H1 (cell line): ENCODE results near the gene ZBTB45. TPM values are rescaled to one million over a fixed set of nuclear protein-coding genes. Genes with fewer than 3 reads are reported as not detected.

Experiments
- CTCF ChIA-PET: fragments of 300-600 bp; sonication (Branson Sonifier 250); formaldehyde crosslinking; loops from one replicate; lab custom pipeline; 2021; ENCODE audit not compliant: partially characterized antibody; lab: Charles Lee
- POLR2A ChIA-PET: fragments of 300-600 bp; sonication (Branson Sonifier 250); formaldehyde crosslinking; loops from one replicate; lab custom pipeline; 2021; ENCODE audit warnings: inconsistent platforms; ENCODE audit not compliant: partially characterized antibody; lab: Charles Lee
- DNase-seq, 2 experiments: peaks; one replicate each; pipeline versions ENCODE4 v3.0.0 to v3.0.0-alpha.2; 2010 to 2022; ENCODE audit warnings: low spot score in 2 of 2, low read depth in 1 of 2, mixed read lengths in 1 of 2
- FAIRE-seq: peaks from 2 replicates; lab custom pipeline; 2011; peaks lifted over from hg19 to GRCh38; lab: Jason Lieb, UNC
- H2AFZ ChIP-seq: 2 replicates; pipeline ENCODE4 v1.8.1; 2012; ENCODE audit warnings: low read length, inconsistent platforms
- H2AK5ac ChIP-seq: 2 replicates; pipeline ENCODE4 v1.6.1; 2013; ENCODE audit warnings: low read depth, low read length
- H2BK120ac ChIP-seq: replicated peaks from 2 replicates; pipeline ENCODE3; 2013; ENCODE audit warnings: low read depth, low read length, inconsistent platforms
- H2BK12ac ChIP-seq: 2 replicates; pipeline ENCODE4 v1.6.1; 2013; ENCODE audit warnings: low read depth, low read length
- H2BK15ac ChIP-seq: 2 replicates; pipeline ENCODE4 v1.6.1; 2013; ENCODE audit warnings: low read length
- H2BK20ac ChIP-seq: 2 replicates; pipeline ENCODE4 v1.6.1; 2013; ENCODE audit warnings: low read length
- H2BK5ac ChIP-seq: 2 replicates; pipeline ENCODE4 v1.6.1; 2013; ENCODE audit warnings: low read depth, low read length
- H3K14ac ChIP-seq: 2 replicates; pipeline ENCODE4 v1.6.1; 2013; ENCODE audit warnings: inconsistent platforms; ENCODE audit not compliant: insufficient read length
- H3K18ac ChIP-seq: 2 replicates; pipeline ENCODE4 v1.6.1; 2013; ENCODE audit warnings: low read length; ENCODE audit errors: extremely low read depth
- H3K23ac ChIP-seq: 2 replicates; pipeline ENCODE4 v1.6.1; 2013; ENCODE audit warnings: inconsistent platforms; ENCODE audit not compliant: insufficient read length
- H3K23me2 ChIP-seq: 2 replicates; pipeline ENCODE4 v1.6.1; 2013; ENCODE audit warnings: low read depth, low read length
- H3K27ac ChIP-seq: 2 replicates; pipeline ENCODE4 v1.6.1; 2011; ENCODE audit warnings: low read depth, low read length, inconsistent platforms
- H3K27me3 ChIP-seq, 4 experiments: replicated peaks in 1 of 4; 1 replicate in 1 of 4; 2 replicates in 3 of 4; pipeline versions ENCODE4 v1.6.1 to v1.8.1; 2011 to 2013; ENCODE audit warnings: low read length in 3 of 4, mild to moderate bottlenecking in 3 of 4, inconsistent platforms in 2 of 4, mixed read lengths in 2 of 4, moderate library complexity in 1 of 4; ENCODE audit not compliant: control insufficient read depth in 3 of 4, insufficient read depth in 3 of 4; ENCODE audit errors: extremely low read depth in 1 of 4
- H3K36me3 ChIP-seq, 4 experiments: 2 replicates each; pipeline versions ENCODE4 v1.6.1 to v1.8.1; 2011 to 2013; ENCODE audit warnings: mild to moderate bottlenecking in 4 of 4, low read length in 3 of 4, moderate library complexity in 2 of 4, control low read depth in 1 of 4, inconsistent platforms in 1 of 4; ENCODE audit not compliant: insufficient read depth in 4 of 4, control insufficient read depth in 2 of 4
- H3K4ac ChIP-seq: replicated peaks from 2 replicates; pipeline ENCODE3; 2013; ENCODE audit warnings: low read length, low read depth, mixed read lengths, inconsistent platforms; ENCODE audit not compliant: insufficient read length
- H3K4me1 ChIP-seq, 4 experiments: replicated peaks in 1 of 4; 1 replicate in 1 of 4; 2 replicates in 3 of 4; pipeline versions ENCODE4 v1.6.1 to v1.8.1; 2011 to 2013; ENCODE audit warnings: low read length in 3 of 4, inconsistent platforms in 2 of 4, mixed read lengths in 1 of 4; ENCODE audit not compliant: insufficient read depth in 4 of 4, control insufficient read depth in 3 of 4
- H3K4me2 ChIP-seq, 2 experiments: 2 replicates each; pipeline versions ENCODE4 v1.6.1 to v1.8.1; 2011 to 2013; ENCODE audit warnings: low read depth in 2 of 2, low read length in 2 of 2, control low read depth in 1 of 2, inconsistent platforms in 1 of 2, mild to moderate bottlenecking in 1 of 2; ENCODE audit not compliant: insufficient read depth in 1 of 2
- H3K4me3 ChIP-seq, 4 experiments: fragments of 200-600, 300-600 bp in 1 of 4; sonication (generic), shearing (Covaris generic), sonication (Bioruptor Twin) in 1 of 4; 2 replicates each; pipeline versions ENCODE4 v1.5.1 to v1.8.1; 2011 to 2016; ENCODE audit warnings: low read length in 4 of 4, low read depth in 3 of 4, control low read depth in 2 of 4, inconsistent platforms in 2 of 4, mild to moderate bottlenecking in 2 of 4, mixed read lengths in 1 of 4, moderate library complexity in 1 of 4; ENCODE audit not compliant: insufficient read depth in 2 of 4; ENCODE audit errors: extremely low read depth in 1 of 4
- H3K56ac ChIP-seq: replicated peaks from 2 replicates; pipeline ENCODE3; 2013; ENCODE audit warnings: low read depth, mild to moderate bottlenecking, mixed read lengths, low read length, inconsistent platforms; ENCODE audit not compliant: insufficient read length
- H3K79me1 ChIP-seq: 2 replicates; pipeline ENCODE4 v1.6.1; 2013; ENCODE audit warnings: low read depth, low read length, control low read depth
- H3K79me2 ChIP-seq, 2 experiments: 2 replicates each; pipeline versions ENCODE4 v1.6.1 to v1.8.1; 2012 to 2013; ENCODE audit warnings: low read length in 2 of 2, mild to moderate bottlenecking in 2 of 2, inconsistent platforms in 1 of 2; ENCODE audit not compliant: insufficient read depth in 2 of 2, control insufficient read depth in 1 of 2
- H3K9ac ChIP-seq, 4 experiments: replicated peaks in 1 of 4; 1 replicate in 1 of 4; 2 replicates in 3 of 4; pipeline versions ENCODE4 v1.6.1 to v1.8.1; 2011 to 2013; ENCODE audit warnings: low read depth in 3 of 4, low read length in 3 of 4, control low read depth in 2 of 4, mild to moderate bottlenecking in 2 of 4, moderate library complexity in 2 of 4, inconsistent platforms in 1 of 4; ENCODE audit errors: extremely low read depth in 1 of 4
- H3K9me3 ChIP-seq, 2 experiments: 2 replicates each; pipeline versions ENCODE4 v1.6.1 to v1.8.1; 2012 to 2013; ENCODE audit warnings: mild to moderate bottlenecking in 2 of 2, moderate library complexity in 2 of 2, control low read depth in 1 of 2, inconsistent platforms in 1 of 2, low read depth in 1 of 2, low read length in 1 of 2, mixed read lengths in 1 of 2; ENCODE audit not compliant: insufficient read depth in 2 of 2
- H4K20me1 ChIP-seq, 2 experiments: replicated peaks in 1 of 2; 2 replicates each; pipeline versions ENCODE3 to v1.8.1; 2011 to 2013; ENCODE audit warnings: inconsistent platforms in 2 of 2, low read length in 2 of 2, mild to moderate bottlenecking in 1 of 2; ENCODE audit not compliant: insufficient read depth in 2 of 2, control insufficient read depth in 1 of 2
- H4K5ac ChIP-seq: 2 replicates; pipeline ENCODE4 v1.6.1; 2013; ENCODE audit warnings: low read length, low read depth, mixed read lengths, inconsistent platforms; ENCODE audit not compliant: insufficient read length
- H4K8ac ChIP-seq: 2 replicates; pipeline ENCODE4 v1.8.0; 2013; ENCODE audit warnings: mild to moderate bottlenecking, moderate library complexity, low read length, inconsistent platforms; ENCODE audit not compliant: insufficient read depth; ENCODE audit errors: extremely low read depth
- H4K91ac ChIP-seq: replicated peaks from 2 replicates; pipeline ENCODE3; 2013; ENCODE audit warnings: low read length, mixed read lengths, inconsistent platforms; ENCODE audit not compliant: insufficient read length
- EP300 ChIP-seq, 2 experiments: IDR thresholded peaks; 1 replicate in 1 of 2; 2 replicates in 1 of 2; pipeline ENCODE4 v1.6.1; 2011 to 2012; ENCODE audit warnings: low read depth in 2 of 2, low read length in 2 of 2, mild to moderate bottlenecking in 2 of 2, borderline replicate concordance in 1 of 2, inconsistent platforms in 1 of 2, moderate library complexity in 1 of 2
- HDAC6 ChIP-seq: IDR thresholded peaks from one replicate; pipeline ENCODE4 v1.7.1; 2012; ENCODE audit warnings: low read depth, mild to moderate bottlenecking, inconsistent platforms, low read length, moderate library complexity
- SIRT6 ChIP-seq: IDR thresholded peaks from one replicate; pipeline ENCODE4 v1.7.1; 2012; ENCODE audit warnings: low read length, inconsistent platforms
- SP1 ChIP-seq: IDR thresholded peaks from 2 replicates; pipeline ENCODE4 v1.6.1; 2011; ENCODE audit warnings: low read depth, low read length
- SRF ChIP-seq: IDR thresholded peaks from 2 replicates; pipeline ENCODE4 v1.6.1; 2011; ENCODE audit warnings: mild to moderate bottlenecking, low read depth, low read length, moderate library complexity
- ZNF274 ChIP-seq: IDR thresholded peaks from 2 replicates; pipeline ENCODE4 v1.7.0; 2012; ENCODE audit warnings: low read length, borderline replicate concordance; ENCODE audit errors: extremely low read depth
- WGBS, 2 experiments: shearing (Covaris generic) in 1 of 2; methylation state at CpG; one replicate each; pipeline versions ENCODE4 v1.1.6 to v1.1.7; 2013 to 2015; ENCODE audit warnings: low lambda C conversion rate in 2 of 2, mixed read lengths in 2 of 2, inconsistent platforms in 1 of 2, low coverage in 1 of 2, missing lambda C conversion rate in 1 of 2; ENCODE audit not compliant: insufficient replicate concordance in 2 of 2, insufficient coverage in 1 of 2, insufficient read length in 1 of 2; ENCODE audit errors: extremely low coverage in 1 of 2, missing lambda C conversion rate in 1 of 2; 5-methylcytosine and 5-hydroxymethylcytosine counted together
- polyA plus RNA-seq, 7 experiments: library from polyadenylated mRNA; depleted of rRNA in 3 of 7; stranded (reverse) in 5 of 7; unstranded in 2 of 7; fragments of >200 nt in 5 of 7; fragments of 200-250 nt in 2 of 7; gene quantifications; 1 replicate in 5 of 7; 2 replicates in 1 of 7; 4 replicates in 1 of 7; pipeline versions ENCODE4 v1.2.1 to v1.2.3, GENCODE V29; 2011 to 2013; ENCODE audit warnings: missing spikeins in 2 of 7, mixed read lengths in 2 of 7
- total RNA-seq: library from RNA; stranded (reverse); fragmentation: NEBNext Ultra II Directional; extraction: Animal tissue kit (Norgen Biotek cat#: 25700); gene quantifications from 2 replicates; pipeline ENCODE4 v1.2.1, GENCODE V29; 2021

Gene ZBTB45
- total and polyA plus RNA-seq, 2 of the 8 experiments (the other 6 are each of a cell fraction or from before 2014, with no cell fraction given) = 16.9 to 17.2 TPM

GRCh38 chr19:58557221-58558065 lies 37.8 kb upstream of the ZBTB45 start:
- Histone ChIP-seq H2BK15ac (no peak overlapping the region), H3K4me1 (peaks cover 0 to 36% (median 22%) of the 10 kb centered on the region in 4 experiments; a peak in 6 of 7 replicates), H3K4me3 (peak overlapping the region; percentile 58 to 87 (median 81)), H2BK20ac (no peak overlapping the region), H3K4me2 (peak overlapping the region; percentile 87 to 96), H3K9me3 (no peaks in the 10 kb centered on the region), H3K18ac (no peak overlapping the region; the same call in 1 of the 2 replicates), H3K27me3 (peaks cover 0 to 8% (median 2%) of the 10 kb centered on the region in 4 experiments; a peak in 3 of 7 replicates), H3K23ac (no peak overlapping the region), H2BK12ac (no peak overlapping the region), H2AK5ac (no peak overlapping the region), H3K79me1 (peaks cover 4% of the 10 kb centered on the region), H3K36me3 (peaks cover 6 to 15% (median 10%) of the 10 kb centered on the region in 4 experiments), H4K5ac (no peak overlapping the region), H3K9ac (peak overlapping the region; percentile 82 to 100 (median 86)), H3K4ac (no peak overlapping the region), H4K20me1 (peaks cover 0 to 7% of the 10 kb centered on the region in 2 experiments), H2AFZ (no peak overlapping the region), H4K8ac (no peak overlapping the region), H2BK120ac (no peak overlapping the region), H3K27ac (peak overlapping the region; percentile 14; the same call in 1 of the 2 replicates), H2BK5ac (peak overlapping the region; percentile 66; the same call in 1 of the 2 replicates), H3K79me2 (peaks cover 7 to 19% of the 10 kb centered on the region in 2 experiments), H4K91ac (no peak overlapping the region), H3K14ac (no peak overlapping the region), H3K23me2 (peaks cover 29% of the 10 kb centered on the region), H3K56ac (peak overlapping the region; percentile 47)
- POLR2A ChIA-PET = interaction anchor here (0.6 to 17.2 kb wide), 5 partner anchors 8 to 328 kb away, joined by 3 to 434 read pairs (median 80); partner anchors contain the start of genes CHMP2A, MZF1, SLC27A5 and TRIM28
- FAIRE-seq (no peak), DNase-seq (no peak)
- no peak for TF ChIP-seq EP300 (IDR thresholded peaks at IDR 0.05; ENCODE audit: borderline replicate concordance in 1 of 2, low read depth in 2 of 2, low read length in 2 of 2)
- TF ChIP-seq SIRT6 = no peak
- TF ChIP-seq HDAC6 = no peak
- TF ChIP-seq SRF = no peak
- no peak for TF ChIP-seq ZNF274
- no peak for TF ChIP-seq SP1
- 34% methylated on average over 10 of the region's 12 CpGs; no CpG with 5 or more reads in 1 of the 2 experiments for WGBS, 2 experiments
- CTCF ChIA-PET = interaction anchor here (0.8 to 7.3 kb wide), 5 partner anchors 10 to 41 kb away, joined by 3 to 35 read pairs (median 4); partner anchors contain the start of gene ZBTB45
